ENCODE data around the gene SP100. TPM values are rescaled to one million over a fixed set of nuclear protein-coding genes. Genes with fewer than 3 reads are reported as not detected.
A peak's percentile ranks its signal among the peaks of the same experiment; 100 is the strongest.

Gene SP100
- total RNA-seq, 2 experiments from 2014 or later, result 242 to 243 TPM

GRCh38 chr2:230586328-230586982 is 170.5 kb downstream of the SP100 start:
- peaks cover 2% of the 10 kb centered on the region for H3K9me3 Mint-ChIP-seq
- DNase-seq, result no peak
- no peaks in the 10 kb centered on the region for H3K27me3 ChIP-seq (ENCODE audit: control insufficient read depth in 1 of 2, insufficient read depth in 2 of 2, low read length in 2 of 2)
- peaks cover 49% of the 10 kb centered on the region for H3K4me1 Mint-ChIP-seq (ENCODE audit: low read depth)
- POLR2A ChIA-PET, result no interaction called here
- CTCF ChIA-PET, result no interaction called here
- H3K4me3 ChIP-seq (ENCODE audit: low read length), result no peak overlapping the region
- ATAC-seq (ENCODE audit: poor library complexity), result no peak
- no peaks in the 10 kb centered on the region for H3K36me3 ChIP-seq (ENCODE audit: insufficient read depth, low read length)
- intact Hi-C loops (cut with DNase I, micrococcal nuclease), result no loop called here
- H3K4me1 ChIP-seq (ENCODE audit: insufficient read depth, low read length), result peaks cover 17% of the 10 kb centered on the region
- H3K9me3 ChIP-seq (ENCODE audit: control insufficient read depth in 1 of 2, insufficient read depth in 1 of 2, low read length in 2 of 2), result no peaks in the 10 kb centered on the region
- no peaks in the 10 kb centered on the region for H3K27me3 Mint-ChIP-seq
- TF ChIP-seq, protein P1, sequence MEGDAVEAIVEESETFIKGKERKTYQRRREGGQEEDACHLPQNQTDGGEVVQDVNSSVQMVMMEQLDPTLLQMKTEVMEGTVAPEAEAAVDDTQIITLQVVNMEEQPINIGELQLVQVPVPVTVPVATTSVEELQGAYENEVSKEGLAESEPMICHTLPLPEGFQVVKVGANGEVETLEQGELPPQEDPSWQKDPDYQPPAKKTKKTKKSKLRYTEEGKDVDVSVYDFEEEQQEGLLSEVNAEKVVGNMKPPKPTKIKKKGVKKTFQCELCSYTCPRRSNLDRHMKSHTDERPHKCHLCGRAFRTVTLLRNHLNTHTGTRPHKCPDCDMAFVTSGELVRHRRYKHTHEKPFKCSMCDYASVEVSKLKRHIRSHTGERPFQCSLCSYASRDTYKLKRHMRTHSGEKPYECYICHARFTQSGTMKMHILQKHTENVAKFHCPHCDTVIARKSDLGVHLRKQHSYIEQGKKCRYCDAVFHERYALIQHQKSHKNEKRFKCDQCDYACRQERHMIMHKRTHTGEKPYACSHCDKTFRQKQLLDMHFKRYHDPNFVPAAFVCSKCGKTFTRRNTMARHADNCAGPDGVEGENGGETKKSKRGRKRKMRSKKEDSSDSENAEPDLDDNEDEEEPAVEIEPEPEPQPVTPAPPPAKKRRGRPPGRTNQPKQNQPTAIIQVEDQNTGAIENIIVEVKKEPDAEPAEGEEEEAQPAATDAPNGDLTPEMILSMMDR (IDR thresholded peaks at IDR 0.05), result no peak
- H3K27ac ChIP-seq (ENCODE audit: low read depth in 1 of 2, low read length in 2 of 2), result no peak overlapping the region
- no peak overlapping the region for H3K4me3 Mint-ChIP-seq
- H3K27ac Mint-ChIP-seq, result no peak overlapping the region
- no peaks in the 10 kb centered on the region for H3K36me3 Mint-ChIP-seq (ENCODE audit: low read depth)

DNA sequence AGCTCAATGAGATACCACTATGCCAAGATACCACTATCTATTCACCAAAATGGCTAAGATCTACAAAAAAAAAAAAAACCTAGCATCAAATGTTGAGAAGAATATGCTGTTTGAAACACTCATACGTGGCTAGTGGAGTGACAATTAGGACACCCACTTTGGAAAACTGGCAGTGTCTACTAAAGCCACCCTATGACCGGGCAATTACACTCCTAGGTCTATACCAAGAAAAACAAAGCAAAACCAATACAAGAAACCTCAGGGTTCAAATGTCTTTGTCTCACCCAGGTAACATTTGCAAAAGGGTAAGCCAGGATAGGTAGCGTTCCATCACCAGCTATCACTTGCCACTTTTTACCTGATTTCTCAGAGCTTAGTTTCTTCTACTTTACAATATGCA is 173.0 kb downstream of the SP100 start:
- Mint-ChIP-seq H3K27me3 (no peaks in the 10 kb centered on the region), H3K4me3 (no peak overlapping the region), H3K36me3 (ENCODE audit: low read depth) (no peaks in the 10 kb centered on the region), H3K4me1 (ENCODE audit: low read depth) (peaks cover 58% of the 10 kb centered on the region), H3K9me3 (peaks cover 2% of the 10 kb centered on the region), H3K27ac (no peak overlapping the region)
- Histone ChIP-seq H3K9me3 (ENCODE audit: control insufficient read depth in 1 of 2, insufficient read depth in 1 of 2, low read length in 2 of 2) (no peaks in the 10 kb centered on the region), H3K4me1 (ENCODE audit: insufficient read depth, low read length) (peaks cover 26% of the 10 kb centered on the region), H3K4me3 (ENCODE audit: low read length) (no peak overlapping the region), H3K27ac (ENCODE audit: low read depth in 1 of 2, low read length in 2 of 2) (no peak overlapping the region), H3K36me3 (ENCODE audit: insufficient read depth, low read length) (no peaks in the 10 kb centered on the region), H3K27me3 (ENCODE audit: control insufficient read depth in 1 of 2, insufficient read depth in 2 of 2, low read length in 2 of 2) (no peaks in the 10 kb centered on the region)
- TF ChIP-seq, protein P1 (IDR thresholded peaks at IDR 0.05), result no peak
- ATAC-seq (ENCODE audit: poor library complexity) (no peak), DNase-seq (no peak)
- ChIA-PET CTCF (no interaction called here), POLR2A (interaction anchor here (1.6 kb wide), 1 partner anchor 14 kb away, joined by 4 read pairs; no protein-coding TSS in a partner anchor)
- intact Hi-C loops (cut with DNase I, micrococcal nuclease), result no loop called here

GRCh38 chr2:230589497-230590015 is 173.6 kb downstream of the SP100 start:
- Mint-ChIP-seq H3K27me3 (no peaks in the 10 kb centered on the region), H3K36me3 (ENCODE audit: low read depth) (no peaks in the 10 kb centered on the region), H3K4me1 (ENCODE audit: low read depth) (peaks cover 63% of the 10 kb centered on the region), H3K9me3 (peaks cover 2% of the 10 kb centered on the region), H3K4me3 (no peak overlapping the region), H3K27ac (no peak overlapping the region)
- peaks cover 29% of the 10 kb centered on the region for H3K4me1 ChIP-seq (ENCODE audit: insufficient read depth, low read length)
- ChIA-PET POLR2A (interaction anchor here (1.6 kb wide), 1 partner anchor 14 kb away, joined by 4 read pairs; no protein-coding TSS in a partner anchor), CTCF (no interaction called here)
- H3K4me3 ChIP-seq (ENCODE audit: low read length), result no peak overlapping the region
- intact Hi-C loops (cut with DNase I, micrococcal nuclease), result no loop called here
- no peaks in the 10 kb centered on the region for H3K9me3 ChIP-seq (ENCODE audit: control insufficient read depth in 1 of 2, insufficient read depth in 1 of 2, low read length in 2 of 2)
- DNase-seq, result peak in 3 of 14 experiments; percentile 29 to 44 (median 43)
- ATAC-seq (ENCODE audit: poor library complexity), result peak; percentile 37
- no peaks in the 10 kb centered on the region for H3K27me3 ChIP-seq (ENCODE audit: control insufficient read depth in 1 of 2, insufficient read depth in 2 of 2, low read length in 2 of 2)
- TF ChIP-seq, protein P1 (IDR thresholded peaks at IDR 0.05), result no peak
- no peaks in the 10 kb centered on the region for H3K36me3 ChIP-seq (ENCODE audit: insufficient read depth, low read length)
- H3K27ac ChIP-seq (ENCODE audit: low read depth in 1 of 2, low read length in 2 of 2), result no peak overlapping the region
